ENCODE measurements around the gene AGPAT4.
A peak's percentile ranks its signal among the peaks of the same experiment; 100 is the strongest.

The AGPAT4 gene

GRCh38 chr6:161254464-161255253 lies 19.2 kb downstream of the AGPAT4 start:
- no peak for DNase-seq

GRCh38 chr6:161254126-161254463 lies 19.8 kb downstream of the AGPAT4 start:
- no peak for DNase-seq

DNA sequence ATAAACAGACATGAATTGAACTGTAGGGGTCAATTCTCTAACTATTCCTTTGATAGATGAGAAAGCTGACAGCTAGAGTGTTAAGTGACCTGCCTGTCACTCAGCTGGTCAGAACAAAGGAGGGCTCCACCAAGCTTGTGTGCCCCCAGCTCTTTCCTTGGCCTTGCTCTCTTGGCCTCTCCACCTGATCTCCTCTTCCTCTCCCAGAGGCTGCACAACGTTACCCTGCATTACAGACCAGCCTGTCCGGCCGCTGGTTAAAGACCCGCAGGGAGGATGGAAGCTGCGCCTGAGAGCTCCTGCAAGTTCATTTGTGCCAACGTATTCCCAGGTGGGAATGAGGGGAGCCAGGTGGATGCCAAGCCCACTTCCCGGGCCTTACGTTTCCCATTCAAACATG lies 22.5 kb downstream of the AGPAT4 start:
- DNase-seq: no peak

DNA sequence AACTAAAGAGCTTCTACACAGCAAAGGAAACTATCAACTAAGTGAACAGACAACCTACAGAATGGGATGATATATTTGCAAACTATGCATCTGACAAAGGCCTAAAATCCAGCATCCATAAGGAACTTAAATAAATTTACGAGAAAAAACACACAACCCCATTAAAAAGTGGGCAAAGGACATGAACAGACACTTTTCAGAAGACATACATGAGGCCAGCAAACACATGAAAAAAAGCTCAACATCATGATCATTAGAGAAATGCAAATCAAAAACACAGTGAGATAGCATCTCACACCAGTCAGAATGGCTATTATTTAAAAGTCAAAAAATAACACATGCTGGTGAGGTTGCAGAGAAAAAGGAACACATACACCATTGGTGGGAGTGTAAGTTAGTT lies 24.5 kb downstream of the AGPAT4 start:
- no peak for DNase-seq

DNA sequence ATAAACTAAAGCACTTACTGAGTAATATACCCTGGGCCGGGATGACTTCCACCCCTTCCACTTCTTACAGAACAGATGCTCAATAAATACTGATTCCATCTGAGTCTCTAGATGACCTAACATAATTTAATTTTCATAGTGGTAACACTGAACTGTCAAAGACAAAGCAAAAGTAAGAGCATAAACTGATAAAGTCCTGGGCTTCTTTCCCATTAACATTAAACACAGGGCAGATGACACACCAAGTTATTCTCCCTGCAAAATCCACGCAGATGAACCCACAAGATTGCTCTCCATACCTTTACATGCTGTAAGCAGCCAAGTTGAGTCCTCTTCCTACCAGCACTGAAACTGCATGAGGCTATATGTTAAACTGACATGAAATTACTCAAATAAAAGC lies 27.1 kb downstream of the AGPAT4 start:
- no peak for DNase-seq

GRCh38 chr6:161245363-161245762 lies 28.5 kb downstream of the AGPAT4 start:
- no peak for DNase-seq

- DNase-seq: no peak
These were observed 29.1 kb downstream of the AGPAT4 start for GRCh38 chr6:161244725-161245124.

GRCh38 chr6:161242779-161243693 lies 30.8 kb downstream of the AGPAT4 start:
- DNase-seq: peak; percentile 19

GRCh38 chr6:161242113-161242512 lies 31.7 kb downstream of the AGPAT4 start:
- no peak for DNase-seq

GRCh38 chr6:161239001-161239400 lies 34.9 kb downstream of the AGPAT4 start:
- DNase-seq: no peak

DNA sequence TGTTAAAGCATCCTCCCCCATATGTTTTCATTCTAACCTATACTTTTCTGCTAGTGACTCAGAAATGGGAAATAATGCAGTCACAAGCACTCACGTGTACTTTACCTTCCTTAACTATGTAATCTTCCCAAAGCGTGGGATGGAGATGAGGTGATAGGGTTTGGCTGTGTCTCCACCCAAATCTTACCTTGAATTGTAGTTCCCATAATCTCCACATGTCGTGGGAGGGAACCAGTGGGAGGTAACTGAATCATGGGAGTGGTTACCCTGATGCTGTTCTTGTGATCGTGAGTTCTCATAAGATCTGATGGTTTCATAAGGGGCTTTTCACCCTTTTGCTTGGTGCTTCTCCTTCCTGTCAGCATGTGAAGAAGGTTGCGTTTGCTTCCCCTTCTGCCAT lies 35.4 kb downstream of the AGPAT4 start:
- no peak for DNase-seq

- DNase-seq: no peak
These were observed 35.8 kb downstream of the AGPAT4 start for GRCh38 chr6:161238081-161238480.

- no peak for DNase-seq
These were observed 36.7 kb downstream of the AGPAT4 start for GRCh38 chr6:161237176-161237575.

DNA sequence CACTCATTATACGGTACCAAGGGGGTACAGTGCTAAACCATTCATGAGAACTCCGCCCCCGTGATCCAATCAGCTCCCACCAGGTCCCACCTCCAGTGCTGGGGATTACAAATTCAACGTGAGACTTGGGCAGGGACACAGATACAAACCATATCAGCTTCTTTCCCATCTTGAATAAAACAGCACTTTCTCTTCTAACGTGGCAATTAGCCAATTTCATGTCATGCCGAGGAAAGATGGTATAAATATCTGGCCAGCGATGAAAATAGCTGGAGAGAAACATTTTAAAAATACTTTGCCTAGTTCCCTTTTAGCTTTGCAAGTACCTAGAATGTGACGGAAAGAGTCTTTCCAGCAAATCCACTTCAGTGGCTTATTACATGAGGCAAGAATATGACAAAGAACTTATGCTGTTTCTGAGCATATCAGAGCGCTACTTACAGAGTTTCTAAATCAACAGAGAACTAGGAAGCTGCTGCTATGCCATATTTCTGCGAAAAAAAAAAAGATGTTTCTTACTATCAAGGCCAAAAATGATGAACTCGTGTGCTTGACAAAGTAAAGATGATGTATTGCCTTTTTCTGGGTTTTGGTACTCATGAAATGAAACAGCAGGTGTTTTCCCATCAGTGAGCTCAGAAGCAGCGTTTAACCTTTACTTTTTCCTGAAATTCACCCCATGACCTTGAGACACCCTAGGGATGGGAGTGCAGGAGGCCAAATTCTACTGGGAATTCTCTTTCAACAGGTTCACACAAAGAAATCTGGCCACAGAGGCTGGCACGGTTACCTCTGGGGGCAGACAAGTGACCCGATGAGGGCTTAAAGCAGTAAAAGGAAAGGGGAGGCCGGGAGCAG lies 37.9 kb downstream of the AGPAT4 start:
- DNase-seq: no peak

- DNase-seq: peak; percentile 50
These were observed 39.7 kb downstream of the AGPAT4 start for GRCh38 chr6:161233986-161234661.

- no peak for DNase-seq
These were observed 41.4 kb downstream of the AGPAT4 start for GRCh38 chr6:161232467-161232866.

DNA sequence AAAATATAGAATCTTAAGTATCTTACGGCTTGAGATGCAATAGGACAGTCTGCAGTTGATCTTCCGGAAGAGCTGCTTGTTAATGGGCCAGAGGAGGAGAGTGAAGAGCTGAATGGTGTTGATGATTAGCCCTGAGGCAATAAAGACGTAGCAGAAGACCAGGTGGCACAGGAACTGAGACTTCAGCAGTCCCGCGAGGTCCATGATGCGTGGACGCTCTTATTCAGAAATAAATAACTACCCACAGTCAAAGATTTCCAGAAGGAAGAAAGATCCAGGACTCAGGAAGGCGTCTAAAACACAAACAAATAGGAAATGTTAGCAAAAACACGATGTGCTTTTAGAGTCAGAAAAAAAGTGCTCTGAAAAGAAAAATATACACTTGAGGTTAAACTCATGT lies 41.9 kb downstream of the AGPAT4 start:
- no peak for DNase-seq

GRCh38 chr6:161230339-161230738 lies 43.5 kb downstream of the AGPAT4 start:
- DNase-seq: no peak

GRCh38 chr6:161228921-161229591 lies 44.8 kb downstream of the AGPAT4 start:
- no peak for DNase-seq

- no peak for DNase-seq
These were observed 45.8 kb downstream of the AGPAT4 start for GRCh38 chr6:161228096-161228495.

- no peak for DNase-seq
These were observed 46.6 kb downstream of the AGPAT4 start for GRCh38 chr6:161227004-161227960.

All from GOT3 (cell line).